Endothelial cell of hepatic sinusoid (primary cell): ENCODE measurements around the gene SLC10A1.
"Not testable (repeated sequence)": the region's sequence is repeated elsewhere in the genome, so short reads cannot be mapped to it uniquely, and the experiment has no call there.

Experiments used
- in situ Hi-C: cut with HindIII; loops from 2 replicates; pipeline ENCODE4 v1.10.0; 2017; ENCODE audit warnings: low sequenced_read_pairs

SLC10A1 gene

GRCh38 chr14:69796797-69797500, at the start of gene SLC10A1:
Gene SLC10A1 (minus strand): TSS chr14:69797241. CDS start chr14:69797155, 86 bp downstream.
- in situ Hi-C loops: no loop called here

GRCh38 chr14:69845787-69846186, 48.7 kb upstream of the SLC10A1 start:
- in situ Hi-C loops: no loop called here

- in situ Hi-C loops: no loop called here
These were observed 48.1 kb upstream of the SLC10A1 start for GRCh38 chr14:69845050-69845581.

GRCh38 chr14:69844171-69844570, 47.1 kb upstream of the SLC10A1 start:
- in situ Hi-C loops: no loop called here

GRCh38 chr14:69842686-69843420, 45.8 kb upstream of the SLC10A1 start:
- in situ Hi-C loops: no loop called here

- in situ Hi-C loops: no loop called here
These were observed 44.6 kb upstream of the SLC10A1 start for GRCh38 chr14:69841656-69842055.

GRCh38 chr14:69839661-69840060, 42.6 kb upstream of the SLC10A1 start:
- in situ Hi-C loops: no loop called here

GRCh38 chr14:69838881-69839416, 41.9 kb upstream of the SLC10A1 start:
- in situ Hi-C loops: no loop called here

- in situ Hi-C loops: no loop called here
These were observed 31.8 kb upstream of the SLC10A1 start for GRCh38 chr14:69828879-69829278.

GRCh38 chr14:69828354-69828753, 31.3 kb upstream of the SLC10A1 start:
- in situ Hi-C loops: no loop called here

- in situ Hi-C loops: no loop called here
These were observed 30.5 kb upstream of the SLC10A1 start for GRCh38 chr14:69827560-69827959.

GRCh38 chr14:69822456-69822855, 25.4 kb upstream of the SLC10A1 start:
- in situ Hi-C loops: no loop called here

GRCh38 chr14:69820991-69821390, 23.9 kb upstream of the SLC10A1 start:
- in situ Hi-C loops: no loop called here

GRCh38 chr14:69819607-69820006, 22.6 kb upstream of the SLC10A1 start:
- in situ Hi-C loops: no loop called here

GRCh38 chr14:69818758-69819191, 21.7 kb upstream of the SLC10A1 start:
- in situ Hi-C loops: no loop called here

- in situ Hi-C loops: no loop called here
These were observed 19.2 kb upstream of the SLC10A1 start for GRCh38 chr14:69816216-69816615.

GRCh38 chr14:69815556-69815955, 18.5 kb upstream of the SLC10A1 start:
- in situ Hi-C loops: no loop called here

- in situ Hi-C loops: no loop called here
These were observed 17.4 kb upstream of the SLC10A1 start for GRCh38 chr14:69814397-69814796.

- in situ Hi-C loops: not testable (repeated sequence)
These were observed 16.3 kb upstream of the SLC10A1 start for GRCh38 chr14:69813346-69813745.

- in situ Hi-C loops: no loop called here
These were observed 15.7 kb upstream of the SLC10A1 start for GRCh38 chr14:69812711-69813110.

GRCh38 chr14:69811868-69812252, 14.8 kb upstream of the SLC10A1 start:
- in situ Hi-C loops: no loop called here
